ENCODE data around the gene GNAL.

The GNAL gene

DNA sequence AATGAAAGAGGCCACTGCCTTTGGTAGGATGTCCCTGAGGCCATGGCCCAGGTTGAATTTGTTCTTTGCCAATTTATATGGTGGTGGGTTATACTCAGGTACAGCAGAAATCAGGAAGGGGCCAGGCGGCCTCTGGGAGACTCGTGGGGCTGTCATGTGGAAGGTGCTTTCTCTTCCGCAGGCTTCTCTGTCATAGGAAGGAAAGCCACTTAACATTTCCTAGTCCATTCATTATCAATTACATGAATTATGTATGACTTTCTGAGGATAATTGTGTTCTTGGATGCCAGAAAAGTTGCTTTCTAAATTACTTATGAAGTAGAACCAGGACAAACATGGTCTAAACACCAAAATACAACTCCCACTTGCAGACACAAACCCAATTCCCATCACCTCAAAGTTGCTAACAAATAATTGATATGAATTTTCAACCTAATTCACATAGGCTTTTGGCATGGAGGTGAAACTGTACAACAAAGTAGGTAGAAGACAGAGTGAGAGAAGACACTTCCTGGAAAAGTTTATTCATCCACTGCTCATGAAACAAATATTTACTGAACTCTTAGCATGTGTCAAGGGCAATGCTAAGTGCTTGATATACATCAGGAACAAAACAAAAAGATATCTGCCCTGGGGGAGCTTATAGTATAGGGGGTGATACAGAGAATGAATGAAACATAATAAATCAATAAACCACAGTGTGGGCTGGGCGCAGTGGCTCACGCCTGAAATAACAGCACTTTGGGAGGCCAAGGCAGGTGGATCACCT lies 111.7 kb downstream of the GNAL start:
- Histone ChIP-seq H3K9ac (ENCODE audit: low read depth, low read length) (no peak overlapping the region), H3K4me3 (ENCODE audit: low read depth, low read length) (no peak overlapping the region), H3K27me3 (ENCODE audit: control insufficient read depth, insufficient read depth, low read length) (no peaks in the 10 kb centered on the region), H3K4me1 (ENCODE audit: control insufficient read depth, insufficient read depth, low read length) (no peaks in the 10 kb centered on the region), H3K9me3 (ENCODE audit: control insufficient read depth, insufficient read depth, low read length) (no peaks in the 10 kb centered on the region), H3K36me3 (ENCODE audit: control insufficient read depth, insufficient read depth, low read length) (no peaks in the 10 kb centered on the region)

DNA sequence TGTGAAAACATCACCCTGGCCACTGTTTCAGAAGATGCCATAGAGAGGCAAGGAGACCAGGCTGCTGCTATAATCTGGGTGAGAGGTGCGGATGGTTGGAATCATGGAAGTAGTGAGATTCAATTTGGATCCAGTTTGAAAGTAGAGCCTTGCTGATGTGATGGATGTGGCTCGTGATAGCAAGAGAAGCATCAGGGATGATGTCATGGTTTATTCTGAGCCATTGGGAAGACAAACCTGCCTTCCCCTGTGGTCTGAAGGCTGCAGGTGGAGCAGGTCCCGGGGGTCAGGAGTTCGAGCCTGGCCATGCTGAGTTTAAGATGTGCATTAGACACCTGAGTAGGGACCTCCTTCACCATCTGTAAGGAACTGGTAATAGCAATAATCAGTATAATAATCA lies 112.5 kb downstream of the GNAL start:
- Histone ChIP-seq H3K9ac (ENCODE audit: low read depth, low read length) (no peak overlapping the region), H3K4me1 (ENCODE audit: control insufficient read depth, insufficient read depth, low read length) (no peaks in the 10 kb centered on the region), H3K4me3 (ENCODE audit: low read depth, low read length) (no peak overlapping the region), H3K9me3 (ENCODE audit: control insufficient read depth, insufficient read depth, low read length) (no peaks in the 10 kb centered on the region), H3K27me3 (ENCODE audit: control insufficient read depth, insufficient read depth, low read length) (no peaks in the 10 kb centered on the region), H3K36me3 (ENCODE audit: control insufficient read depth, insufficient read depth, low read length) (no peaks in the 10 kb centered on the region)

DNA sequence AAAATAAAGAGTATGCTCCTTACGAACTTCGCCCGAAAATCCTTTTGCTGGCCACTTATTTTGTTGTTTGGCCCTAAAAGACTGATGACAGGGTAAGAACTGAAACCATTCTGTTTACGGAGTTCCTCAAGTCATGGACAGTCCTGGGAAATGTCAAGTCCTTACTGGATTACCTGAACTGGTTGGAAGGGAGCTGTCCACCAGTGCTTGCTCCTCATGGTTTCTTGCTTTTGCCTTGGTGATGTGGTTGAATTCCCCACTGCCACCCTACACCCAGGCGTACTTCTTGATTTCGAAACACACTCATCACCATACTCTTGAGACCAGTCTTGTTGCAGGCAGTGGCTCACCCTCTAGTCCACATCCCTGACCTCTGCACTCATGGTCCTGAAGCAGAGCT lies 113.1 kb downstream of the GNAL start:
- Histone ChIP-seq H3K36me3 (ENCODE audit: control insufficient read depth, insufficient read depth, low read length) (no peaks in the 10 kb centered on the region), H3K4me1 (ENCODE audit: control insufficient read depth, insufficient read depth, low read length) (no peaks in the 10 kb centered on the region), H3K9ac (ENCODE audit: low read depth, low read length) (no peak overlapping the region), H3K27me3 (ENCODE audit: control insufficient read depth, insufficient read depth, low read length) (no peaks in the 10 kb centered on the region), H3K9me3 (ENCODE audit: control insufficient read depth, insufficient read depth, low read length) (no peaks in the 10 kb centered on the region), H3K4me3 (ENCODE audit: low read depth, low read length) (no peak overlapping the region)

DNA sequence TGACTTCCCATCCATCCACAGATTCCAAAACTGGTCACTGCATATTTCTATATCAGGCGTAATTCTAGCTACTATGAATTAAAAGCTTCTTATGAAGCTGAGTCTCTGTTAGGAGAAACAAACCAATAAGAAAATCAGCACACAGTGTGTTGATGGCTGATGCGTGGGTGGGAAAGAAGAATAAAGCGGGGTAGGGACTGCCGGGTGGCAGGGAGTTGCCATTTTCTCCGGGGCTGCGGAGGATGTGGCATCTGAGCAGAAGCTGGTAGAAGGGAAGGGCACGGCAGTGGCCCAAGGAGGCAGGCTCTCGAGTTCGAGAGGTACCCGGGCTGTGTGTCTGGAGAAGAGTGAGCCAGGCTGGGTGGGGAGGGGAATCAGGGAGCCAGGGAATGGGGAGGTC lies 113.5 kb downstream of the GNAL start:
- Histone ChIP-seq H3K9me3 (ENCODE audit: control insufficient read depth, insufficient read depth, low read length) (no peaks in the 10 kb centered on the region), H3K4me3 (ENCODE audit: low read depth, low read length) (no peak overlapping the region), H3K36me3 (ENCODE audit: control insufficient read depth, insufficient read depth, low read length) (no peaks in the 10 kb centered on the region), H3K27me3 (ENCODE audit: control insufficient read depth, insufficient read depth, low read length) (no peaks in the 10 kb centered on the region), H3K9ac (ENCODE audit: low read depth, low read length) (no peak overlapping the region), H3K4me1 (ENCODE audit: control insufficient read depth, insufficient read depth, low read length) (peaks cover 3% of the 10 kb centered on the region)

DNA sequence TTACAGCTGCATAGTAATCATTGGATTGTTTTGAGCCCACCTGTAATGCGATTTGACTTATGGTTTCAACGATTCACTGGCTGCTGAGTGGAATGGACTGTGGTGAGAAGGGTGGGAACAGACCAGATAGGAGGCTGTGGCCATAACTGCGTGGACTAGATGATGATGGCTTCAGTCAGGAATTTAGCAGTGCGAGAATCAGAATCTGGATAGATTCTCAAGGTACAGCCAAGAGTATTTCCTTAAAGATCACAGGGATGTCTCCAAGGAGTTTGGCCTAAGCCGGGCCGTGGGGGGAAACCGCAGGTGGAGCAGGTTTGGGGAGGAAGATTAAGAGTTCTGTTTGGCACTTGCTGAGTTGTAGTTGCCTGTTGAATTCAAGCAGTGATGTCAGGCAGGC lies 118.2 kb downstream of the GNAL start:
- H3K9me3 ChIP-seq (ENCODE audit: control insufficient read depth, insufficient read depth, low read length) = no peaks in the 10 kb centered on the region
- H3K4me3 ChIP-seq (ENCODE audit: low read depth, low read length) = no peak overlapping the region
- H3K4me1 ChIP-seq (ENCODE audit: control insufficient read depth, insufficient read depth, low read length) = peaks cover 16% of the 10 kb centered on the region
- H3K9ac ChIP-seq (ENCODE audit: low read depth, low read length) = no peak overlapping the region
- H3K36me3 ChIP-seq (ENCODE audit: control insufficient read depth, insufficient read depth, low read length) = no peaks in the 10 kb centered on the region
- no peaks in the 10 kb centered on the region for H3K27me3 ChIP-seq (ENCODE audit: control insufficient read depth, insufficient read depth, low read length)

DNA sequence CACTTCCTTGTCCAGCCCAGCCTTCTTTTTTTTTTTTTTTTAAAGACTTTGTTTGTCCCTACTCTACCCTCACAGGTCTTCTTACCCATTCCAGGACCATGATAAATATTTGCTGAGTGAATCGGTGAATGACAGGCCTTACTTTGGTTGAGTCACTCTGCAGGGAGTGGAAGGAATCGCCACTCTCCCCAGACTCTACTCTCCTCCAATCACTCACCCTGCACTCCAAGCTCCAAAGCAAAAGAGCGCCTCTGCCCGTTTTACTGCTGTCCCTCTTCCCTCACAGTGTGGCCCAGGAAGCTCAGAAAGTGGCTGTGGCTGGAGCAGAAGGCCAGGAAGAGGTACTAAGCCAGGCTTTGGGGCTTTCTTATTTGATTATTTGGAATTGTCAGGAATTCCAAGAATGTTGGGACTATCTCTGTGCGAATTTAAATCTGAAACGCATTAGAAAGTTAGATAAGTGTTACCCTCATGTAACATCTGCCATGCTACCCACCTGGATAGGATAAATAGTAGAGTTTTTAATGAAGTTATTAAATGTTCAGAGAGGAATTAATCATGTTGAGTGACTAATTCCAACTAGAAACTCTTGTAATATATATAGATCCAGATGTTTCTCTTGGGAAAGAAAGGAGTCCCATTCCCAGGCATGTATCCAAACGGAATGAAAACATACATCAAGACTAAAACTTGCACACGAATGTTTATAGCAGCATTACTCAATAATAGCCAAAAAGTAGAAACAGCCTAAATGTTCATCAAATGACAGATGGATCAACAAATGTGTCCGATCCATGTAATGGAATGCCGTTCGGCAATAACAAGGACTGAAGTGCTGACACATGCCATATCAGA lies 119.2 kb downstream of the GNAL start:
- Histone ChIP-seq H3K4me3 (ENCODE audit: low read depth, low read length) (no peak overlapping the region), H3K4me1 (ENCODE audit: control insufficient read depth, insufficient read depth, low read length) (peaks cover 16% of the 10 kb centered on the region), H3K36me3 (ENCODE audit: control insufficient read depth, insufficient read depth, low read length) (no peaks in the 10 kb centered on the region), H3K9me3 (ENCODE audit: control insufficient read depth, insufficient read depth, low read length) (no peaks in the 10 kb centered on the region), H3K27me3 (ENCODE audit: control insufficient read depth, insufficient read depth, low read length) (no peaks in the 10 kb centered on the region), H3K9ac (ENCODE audit: low read depth, low read length) (peak overlapping the region; percentile 8)

DNA sequence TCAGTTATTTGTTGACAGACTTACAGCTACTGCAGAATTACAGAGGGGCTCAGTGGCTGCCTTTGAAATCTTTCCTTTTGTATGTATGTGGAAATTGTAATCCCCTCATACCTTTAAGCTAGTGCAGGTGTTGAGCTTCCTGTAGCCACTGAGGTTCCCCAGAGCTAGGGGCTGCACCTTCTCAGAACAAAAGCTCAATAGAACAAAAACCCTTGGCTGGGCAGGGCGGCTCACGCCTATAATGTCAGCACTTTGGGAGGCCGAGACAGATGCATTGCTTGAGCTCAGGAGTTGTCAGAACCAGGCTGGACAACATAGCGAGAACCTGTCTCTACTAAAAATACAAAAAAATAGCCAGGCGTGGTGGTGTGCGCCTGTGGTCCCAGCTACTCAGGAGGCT lies 120.8 kb downstream of the GNAL start:
- Histone ChIP-seq H3K27me3 (ENCODE audit: control insufficient read depth, insufficient read depth, low read length) (no peaks in the 10 kb centered on the region), H3K4me3 (ENCODE audit: low read depth, low read length) (no peak overlapping the region), H3K9me3 (ENCODE audit: control insufficient read depth, insufficient read depth, low read length) (no peaks in the 10 kb centered on the region), H3K36me3 (ENCODE audit: control insufficient read depth, insufficient read depth, low read length) (no peaks in the 10 kb centered on the region), H3K4me1 (ENCODE audit: control insufficient read depth, insufficient read depth, low read length) (peaks cover 16% of the 10 kb centered on the region), H3K9ac (ENCODE audit: low read depth, low read length) (no peak overlapping the region)

DNA sequence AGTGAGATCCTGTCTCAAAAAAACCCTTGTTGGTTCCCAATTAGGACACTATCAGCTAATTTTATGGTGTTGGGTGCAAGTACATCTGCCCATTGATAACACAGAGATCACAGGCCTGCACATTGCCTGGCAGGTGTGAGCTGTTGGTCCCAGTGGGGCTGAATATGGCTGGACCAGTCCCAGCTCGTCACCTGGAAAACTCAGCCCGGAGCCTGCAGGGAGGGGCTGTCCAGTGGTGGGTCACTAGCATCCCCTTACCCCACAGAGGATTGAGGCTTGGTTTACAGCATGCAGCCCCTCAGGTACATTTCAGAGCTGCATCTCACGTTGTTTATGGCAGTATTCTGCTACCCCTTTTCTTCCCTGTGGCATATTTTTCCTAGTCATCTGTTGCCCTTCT lies 121.3 kb downstream of the GNAL start:
- H3K27me3 ChIP-seq (ENCODE audit: control insufficient read depth, insufficient read depth, low read length) = no peaks in the 10 kb centered on the region
- no peaks in the 10 kb centered on the region for H3K9me3 ChIP-seq (ENCODE audit: control insufficient read depth, insufficient read depth, low read length)
- H3K4me3 ChIP-seq (ENCODE audit: low read depth, low read length) = no peak overlapping the region
- H3K4me1 ChIP-seq (ENCODE audit: control insufficient read depth, insufficient read depth, low read length) = peaks cover 16% of the 10 kb centered on the region
- H3K9ac ChIP-seq (ENCODE audit: low read depth, low read length) = no peak overlapping the region
- no peaks in the 10 kb centered on the region for H3K36me3 ChIP-seq (ENCODE audit: control insufficient read depth, insufficient read depth, low read length)

DNA sequence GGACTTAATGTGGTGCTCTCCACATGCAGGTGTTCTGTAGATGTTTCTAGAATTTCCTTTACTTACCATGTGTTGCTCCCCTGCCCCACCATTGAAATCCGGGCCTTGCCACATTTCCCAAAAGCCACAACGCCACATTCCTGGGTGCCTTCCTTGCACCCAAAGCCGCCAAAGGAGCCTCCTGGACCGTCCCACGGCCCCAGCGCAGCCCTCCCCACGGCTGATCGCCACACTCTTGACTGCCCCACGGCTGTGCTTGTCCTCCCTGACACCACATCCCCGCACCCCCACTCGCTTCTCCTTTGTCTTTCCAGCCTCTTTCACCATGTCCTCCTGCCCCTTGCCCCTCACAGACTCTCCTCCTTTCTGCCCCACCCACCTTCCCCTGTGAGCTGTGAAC lies 121.9 kb downstream of the GNAL start:
- H3K36me3 ChIP-seq (ENCODE audit: control insufficient read depth, insufficient read depth, low read length) = no peaks in the 10 kb centered on the region
- H3K27me3 ChIP-seq (ENCODE audit: control insufficient read depth, insufficient read depth, low read length) = no peaks in the 10 kb centered on the region
- H3K9me3 ChIP-seq (ENCODE audit: control insufficient read depth, insufficient read depth, low read length) = no peaks in the 10 kb centered on the region
- H3K4me1 ChIP-seq (ENCODE audit: control insufficient read depth, insufficient read depth, low read length) = peaks cover 16% of the 10 kb centered on the region
- no peak overlapping the region for H3K4me3 ChIP-seq (ENCODE audit: low read depth, low read length)
- H3K9ac ChIP-seq (ENCODE audit: low read depth, low read length) = no peak overlapping the region

DNA sequence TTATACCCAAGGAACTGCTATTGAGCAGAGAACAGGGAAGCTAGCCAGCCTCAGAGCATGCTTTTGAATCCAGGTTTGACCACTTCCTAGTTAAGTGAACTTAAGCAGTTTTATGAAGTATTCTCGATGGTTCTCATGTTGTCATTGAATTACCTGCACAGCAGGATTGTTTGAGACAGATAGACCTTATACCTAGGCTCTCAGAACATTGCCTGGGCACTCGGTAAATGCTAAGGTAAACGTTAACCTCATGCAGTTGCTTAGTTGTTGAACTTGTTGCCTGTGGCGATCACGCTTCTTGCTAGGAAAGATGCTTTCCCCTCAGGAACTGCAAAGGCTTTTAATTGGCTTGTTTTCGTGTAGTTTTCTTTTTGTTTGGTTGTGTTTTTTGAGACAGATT lies 128.2 kb downstream of the GNAL start:
- Histone ChIP-seq H3K36me3 (ENCODE audit: control insufficient read depth, insufficient read depth, low read length) (no peaks in the 10 kb centered on the region), H3K4me1 (ENCODE audit: control insufficient read depth, insufficient read depth, low read length) (no peaks in the 10 kb centered on the region), H3K9me3 (ENCODE audit: control insufficient read depth, insufficient read depth, low read length) (no peaks in the 10 kb centered on the region), H3K9ac (ENCODE audit: low read depth, low read length) (no peak overlapping the region), H3K4me3 (ENCODE audit: low read depth, low read length) (no peak overlapping the region), H3K27me3 (ENCODE audit: control insufficient read depth, insufficient read depth, low read length) (no peaks in the 10 kb centered on the region)

DNA sequence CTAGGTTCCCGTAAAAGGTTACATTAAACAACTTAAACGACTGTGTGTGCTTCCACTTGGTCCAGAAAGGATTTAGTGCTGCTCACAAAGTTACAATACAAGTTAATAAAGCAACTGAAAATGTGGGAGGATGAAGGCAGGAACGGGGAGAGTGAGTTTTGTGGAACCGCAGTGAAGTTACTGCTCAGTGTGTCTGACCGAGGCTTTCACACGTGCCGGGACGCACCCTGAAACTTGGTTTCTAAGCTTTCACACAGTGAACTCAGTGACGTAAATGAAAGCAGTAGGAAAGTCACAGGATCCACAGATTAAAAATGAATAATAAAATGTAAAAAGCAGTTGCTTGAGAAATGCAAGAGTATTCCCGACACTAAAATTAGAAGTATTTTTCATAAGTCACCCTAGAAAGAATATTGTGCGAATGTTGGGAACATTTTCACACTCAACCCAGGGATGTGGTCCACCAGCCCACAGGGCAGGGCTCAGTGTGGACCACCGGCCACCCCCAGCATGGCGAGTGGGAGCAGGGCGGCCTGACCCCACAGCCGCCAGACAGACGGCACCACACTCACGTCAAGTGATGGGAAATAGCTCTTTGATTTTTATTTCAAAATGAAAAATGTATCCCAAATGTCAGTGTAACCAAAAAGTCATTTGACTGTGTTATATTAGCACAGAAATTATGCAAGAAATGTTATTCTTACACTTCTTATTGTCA lies 129.6 kb downstream of the GNAL start:
- Histone ChIP-seq H3K27me3 (ENCODE audit: control insufficient read depth, insufficient read depth, low read length) (no peaks in the 10 kb centered on the region), H3K4me1 (ENCODE audit: control insufficient read depth, insufficient read depth, low read length) (no peaks in the 10 kb centered on the region), H3K9ac (ENCODE audit: low read depth, low read length) (no peak overlapping the region), H3K9me3 (ENCODE audit: control insufficient read depth, insufficient read depth, low read length) (no peaks in the 10 kb centered on the region), H3K36me3 (ENCODE audit: control insufficient read depth, insufficient read depth, low read length) (no peaks in the 10 kb centered on the region), H3K4me3 (ENCODE audit: low read depth, low read length) (no peak overlapping the region)

Measured in iPS-15b (cell line).